ENCODE results near the gene RECQL5.
A peak's percentile ranks its signal among the peaks of the same experiment; 100 is the strongest.

RECQL5 gene

DNA sequence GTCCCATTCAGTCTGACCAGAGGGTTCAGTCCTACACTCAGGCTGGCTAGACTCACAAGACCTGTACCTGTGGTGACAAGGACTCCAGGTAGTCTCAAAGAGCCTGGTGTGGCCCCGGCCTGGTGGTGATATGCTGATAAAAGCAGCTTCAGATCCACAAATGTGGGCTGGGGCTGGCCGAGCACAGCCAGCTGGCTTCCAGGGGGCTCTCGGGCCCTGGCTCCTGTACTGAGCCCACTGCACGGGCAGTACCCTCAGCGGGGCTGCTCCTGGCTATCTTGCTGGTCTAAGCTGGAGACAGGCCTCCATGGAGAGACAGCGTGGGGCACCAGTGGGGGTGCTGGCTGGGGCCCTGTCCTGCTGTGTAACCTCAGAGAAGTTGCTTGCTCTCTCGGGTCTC lies 29.4 kb downstream of the RECQL5 start:
- DNase-seq: no peak
- TF ChIP-seq GATA1 (IDR thresholded peaks at IDR 0.05; ENCODE audit: low read depth, low read length): no peak
- peak; percentile 3 for TF ChIP-seq POLR2A (IDR thresholded peaks at IDR 0.05; ENCODE audit: low read length)

DNA sequence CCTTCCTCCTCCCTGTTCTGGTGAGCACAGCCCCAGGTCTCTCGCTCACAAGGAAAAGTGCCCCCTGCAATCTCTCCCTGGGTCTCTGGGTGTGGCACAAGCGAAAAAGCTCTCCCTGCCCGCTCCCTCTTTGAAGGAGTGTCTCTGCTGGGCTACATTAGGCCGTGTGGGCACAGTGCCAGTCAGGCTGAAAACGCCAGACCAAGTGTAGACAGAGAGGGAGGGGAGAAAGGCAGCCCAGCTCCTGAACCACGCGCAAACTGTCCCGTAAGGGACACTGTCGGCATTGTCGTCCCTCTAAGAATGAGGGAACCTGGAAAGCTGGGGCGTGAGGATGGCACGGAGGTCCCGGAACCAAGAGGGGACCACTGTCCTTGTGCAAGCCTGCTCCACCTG lies 29.8 kb downstream of the RECQL5 start:
- peak; percentile 48 to 57 for DNase-seq
- TF ChIP-seq GATA1 (IDR thresholded peaks at IDR 0.05; ENCODE audit: low read depth, low read length) (no peak), POLR2A (IDR thresholded peaks at IDR 0.05; ENCODE audit: low read length) (peak; percentile 50)

DNA sequence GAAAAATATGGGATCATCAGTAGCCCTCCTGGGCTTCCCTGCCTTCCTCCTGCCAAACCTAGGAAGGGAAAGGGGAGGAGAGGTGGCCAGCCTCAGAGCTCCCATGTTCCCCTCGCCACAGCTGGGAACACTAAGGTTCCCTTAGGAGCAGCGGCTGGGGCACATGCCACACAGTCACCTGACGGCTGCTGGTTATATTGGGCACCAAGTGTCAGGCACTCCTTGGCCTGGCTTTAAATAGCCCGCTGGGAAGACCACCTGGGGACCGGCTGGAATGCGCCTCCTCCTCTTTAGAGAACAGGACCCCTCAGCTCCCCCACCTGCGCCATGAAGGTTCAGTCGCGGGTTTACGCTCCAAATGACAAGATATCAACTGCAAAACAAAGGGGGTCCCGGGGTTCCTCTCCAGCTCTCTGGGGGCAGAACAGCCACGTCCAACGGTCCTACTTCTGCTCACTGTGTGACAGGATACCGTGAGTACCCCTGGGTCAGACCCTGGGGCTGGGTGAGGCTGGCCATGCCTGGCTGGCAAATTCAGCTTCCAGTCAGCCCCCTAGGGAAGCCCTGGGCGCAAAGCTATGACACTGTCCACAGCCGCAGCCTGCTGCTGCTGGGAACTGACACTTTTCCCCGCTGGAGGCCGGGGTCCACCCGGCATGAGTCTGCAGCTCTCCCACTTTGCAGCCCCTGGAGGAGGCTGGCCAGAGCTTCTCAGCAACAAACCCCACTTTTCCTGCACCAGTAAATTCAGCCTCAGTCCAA lies 30.4 kb downstream of the RECQL5 start:
- no peak for DNase-seq
- TF ChIP-seq GATA1 (IDR thresholded peaks at IDR 0.05; ENCODE audit: low read depth, low read length) (no peak), POLR2A (IDR thresholded peaks at IDR 0.05; ENCODE audit: low read length) (no peak)

DNA sequence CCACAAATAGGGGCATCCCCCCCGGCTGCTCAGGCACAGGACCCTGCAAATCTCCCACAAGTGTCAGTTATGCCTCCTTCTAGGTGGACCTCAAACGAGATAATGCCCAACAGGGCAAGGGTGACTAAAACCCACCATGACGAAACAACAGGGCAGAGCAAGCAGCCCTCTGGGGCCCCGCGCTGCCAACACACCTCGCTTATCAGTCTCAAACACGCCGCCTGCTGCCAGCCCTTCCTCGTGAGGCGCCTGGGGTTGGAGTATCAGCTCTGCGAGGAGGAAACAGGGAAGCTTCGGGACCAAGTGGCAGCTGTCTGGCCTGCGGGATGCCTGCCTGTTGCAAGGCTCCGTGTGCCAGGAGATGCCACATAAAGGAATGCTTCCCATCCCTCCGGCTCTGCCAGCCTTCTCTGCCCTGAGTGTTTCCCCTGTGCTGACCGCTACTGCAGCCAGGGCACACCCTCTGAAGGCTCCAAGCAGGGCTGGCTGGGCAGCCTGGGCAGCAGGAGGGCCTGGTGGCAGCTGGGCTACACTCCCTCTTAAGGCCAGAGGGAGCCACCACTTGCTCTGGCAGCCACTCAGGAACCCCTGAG lies 31.2 kb downstream of the RECQL5 start:
- DNase-seq: peak; percentile 95 to 96
- TF ChIP-seq GATA1 (IDR thresholded peaks at IDR 0.05; ENCODE audit: low read depth, low read length) (no peak), POLR2A (IDR thresholded peaks at IDR 0.05; ENCODE audit: low read length) (peak; percentile 98)

DNA sequence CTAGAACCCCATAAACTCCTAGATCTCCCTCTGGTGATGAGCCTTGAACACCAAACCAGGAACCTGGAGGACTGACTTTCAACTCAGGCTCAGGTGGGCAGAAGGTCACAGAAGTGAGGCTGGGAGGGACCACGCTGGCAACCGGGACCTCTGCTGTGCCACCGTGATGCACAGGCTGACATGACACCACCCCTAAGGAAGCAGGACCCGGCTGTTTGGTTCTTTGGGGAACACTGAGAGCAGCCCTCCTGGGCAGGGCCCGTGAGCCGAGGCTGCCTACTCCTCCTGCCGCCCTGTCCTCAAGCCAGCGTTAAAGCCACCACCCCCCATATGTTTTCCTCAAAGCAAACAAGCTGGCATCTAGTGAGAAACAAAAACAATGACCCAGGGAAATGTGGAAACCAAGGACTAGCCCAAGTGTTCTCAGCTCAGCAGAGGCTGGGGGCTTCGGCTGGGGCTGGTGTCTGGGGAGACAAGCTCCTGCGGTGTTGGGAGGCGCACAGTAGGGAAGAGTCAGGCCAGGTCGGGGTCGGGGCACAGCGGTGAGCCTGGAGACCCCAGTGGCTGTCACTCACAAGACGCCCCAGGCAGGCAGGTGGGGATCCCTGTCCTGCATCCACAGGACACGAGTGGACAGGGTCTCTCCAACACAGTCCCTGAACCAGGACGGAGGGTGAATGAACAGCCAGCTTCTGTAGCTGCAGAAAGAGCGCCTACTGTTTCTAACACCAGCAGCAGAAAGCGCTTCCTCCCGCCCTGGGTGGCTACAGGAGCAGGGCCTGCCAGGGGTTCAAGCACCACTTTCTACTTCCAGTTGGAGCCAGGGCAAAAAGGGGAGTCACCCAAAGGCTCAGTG lies 32.0 kb downstream of the RECQL5 start:
- DNase-seq: peak; percentile 45 to 63
- TF ChIP-seq POLR2A (IDR thresholded peaks at IDR 0.05; ENCODE audit: low read length) (no peak), GATA1 (IDR thresholded peaks at IDR 0.05; ENCODE audit: low read depth, low read length) (no peak)

DNA sequence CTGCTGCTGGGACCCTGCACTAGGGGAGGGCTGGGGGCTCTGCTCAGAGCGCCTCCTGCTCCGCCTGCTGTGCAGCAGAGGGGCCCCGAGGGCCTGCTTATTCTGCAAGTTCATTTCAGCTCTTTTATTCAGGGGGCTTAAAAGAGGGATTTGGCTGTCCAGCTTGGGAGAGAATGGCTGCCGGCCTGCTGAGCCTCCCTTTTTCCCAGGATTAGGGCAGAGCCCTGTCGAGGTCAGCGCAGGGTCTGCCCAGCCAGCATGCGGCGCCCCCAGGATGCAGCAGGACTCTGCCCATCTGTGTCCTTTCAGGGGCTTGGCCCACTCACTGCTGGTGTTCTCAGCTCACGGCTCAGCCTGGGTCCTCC lies 32.6 kb downstream of the RECQL5 start:
- TF ChIP-seq GATA1 (IDR thresholded peaks at IDR 0.05; ENCODE audit: low read depth, low read length) (no peak), POLR2A (IDR thresholded peaks at IDR 0.05; ENCODE audit: low read length) (no peak)
- no peak for DNase-seq

DNA sequence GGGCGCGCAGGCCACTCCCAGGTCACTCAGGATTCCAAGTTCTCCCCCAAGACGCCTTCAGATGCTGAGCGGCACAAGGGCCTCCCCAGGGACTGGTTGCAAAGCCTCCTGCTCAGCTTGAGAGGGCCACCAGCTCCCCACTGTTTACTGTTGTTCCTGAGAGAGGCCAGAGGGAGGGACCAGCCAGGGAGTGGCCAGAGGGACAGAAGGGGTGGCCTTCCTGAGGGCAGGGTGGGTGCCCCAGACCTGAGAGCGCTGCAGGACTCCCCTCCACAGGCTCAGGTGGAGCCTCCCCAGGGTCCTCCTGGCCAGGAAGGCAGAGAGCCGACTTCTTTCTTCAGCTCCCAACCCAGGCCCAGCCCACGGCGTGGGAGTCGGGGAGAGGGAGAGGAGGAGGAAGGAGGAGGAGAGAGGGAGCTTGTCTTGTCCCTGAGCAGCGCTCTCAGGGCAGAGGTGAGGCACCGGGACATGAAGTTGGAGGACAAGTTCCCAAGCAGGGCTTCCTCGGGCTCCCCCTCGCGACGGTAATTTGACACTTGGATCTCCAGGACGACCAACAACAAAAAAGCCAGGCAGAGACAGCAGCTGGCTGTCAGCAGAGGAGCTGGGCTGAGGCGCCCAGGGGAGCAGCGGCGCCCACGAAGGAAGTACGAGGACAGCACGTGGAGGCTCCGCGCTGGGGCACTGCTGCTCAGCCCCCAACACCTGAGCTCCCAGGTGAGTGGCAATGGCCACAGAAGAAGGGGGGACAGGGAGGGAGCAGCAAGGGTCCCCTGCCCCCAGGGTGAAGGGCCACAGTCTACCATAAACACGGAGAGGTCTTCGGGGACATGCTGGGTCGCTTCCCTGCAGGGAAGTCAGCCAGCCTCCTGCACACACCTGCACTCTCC lies 33.2 kb downstream of the RECQL5 start:
- peak; percentile 91 to 93 for DNase-seq
- no peak for TF ChIP-seq GATA1 (IDR thresholded peaks at IDR 0.05; ENCODE audit: low read depth, low read length)
- peak; percentile 93 for TF ChIP-seq POLR2A (IDR thresholded peaks at IDR 0.05; ENCODE audit: low read length)

DNA sequence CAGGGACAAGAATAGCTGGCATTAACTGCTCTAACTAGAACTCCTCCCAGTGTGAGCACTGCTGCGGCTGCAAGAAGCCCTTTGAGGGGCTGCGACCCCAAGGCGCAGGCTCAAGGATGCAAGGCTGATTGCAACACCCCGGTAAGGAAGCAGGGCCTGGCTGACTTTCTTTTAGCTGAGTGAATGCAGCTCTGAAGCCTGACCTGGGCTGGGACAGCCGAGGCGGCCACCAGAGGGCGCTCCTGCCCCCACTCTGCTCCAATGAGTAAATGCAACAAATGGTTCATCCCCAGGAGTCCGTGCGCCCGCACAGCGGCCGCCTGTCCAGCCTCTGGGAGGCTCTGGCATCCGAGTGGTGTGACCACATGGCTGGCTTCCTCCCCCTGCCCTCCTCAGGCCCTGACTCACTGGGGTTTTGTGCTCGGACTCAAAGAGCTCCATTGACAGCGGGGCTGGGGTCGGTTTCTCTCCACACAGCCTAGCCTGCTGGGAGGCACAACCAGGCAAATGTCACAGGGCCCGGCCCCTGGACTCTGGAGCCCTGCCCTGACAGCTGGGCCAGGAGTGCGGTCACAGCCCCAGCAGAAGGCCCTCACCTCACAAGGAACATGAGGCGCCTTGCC lies 34.0 kb downstream of the RECQL5 start, which contains the start of gene SMIM5:
Gene SMIM5, plus strand, starts transcription at position 572 of the 623 bp plus-strand sequence. CDS start 6,768 bp downstream, outside the sequence.
- peak; percentile 86 to 93 for DNase-seq
- TF ChIP-seq POLR2A (IDR thresholded peaks at IDR 0.05; ENCODE audit: low read length) (no peak), GATA1 (IDR thresholded peaks at IDR 0.05; ENCODE audit: low read depth, low read length) (no peak)

DNA sequence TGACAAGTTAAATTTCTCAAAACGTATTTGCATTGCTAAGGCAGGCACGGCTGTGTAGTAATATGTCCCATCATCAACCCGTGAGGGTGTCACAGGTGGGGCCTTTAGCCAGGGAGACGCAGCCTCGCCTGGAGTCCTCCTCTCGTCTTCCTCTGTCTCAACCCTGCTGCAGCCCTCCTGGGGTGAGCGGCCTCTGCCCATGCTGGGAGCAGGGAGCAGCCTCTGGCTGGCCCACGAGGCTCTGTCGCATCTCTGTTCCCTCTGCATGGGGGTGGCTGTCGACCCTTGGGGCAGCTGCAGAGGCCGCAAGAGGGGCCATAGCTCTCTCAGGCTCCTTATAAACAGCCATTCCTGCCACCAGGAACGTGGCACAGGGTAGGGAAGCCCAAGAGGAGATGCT lies 34.5 kb downstream of the RECQL5 start:
- no peak for DNase-seq
- TF ChIP-seq POLR2A (IDR thresholded peaks at IDR 0.05; ENCODE audit: low read length) (no peak), GATA1 (IDR thresholded peaks at IDR 0.05; ENCODE audit: low read depth, low read length) (no peak)

DNA sequence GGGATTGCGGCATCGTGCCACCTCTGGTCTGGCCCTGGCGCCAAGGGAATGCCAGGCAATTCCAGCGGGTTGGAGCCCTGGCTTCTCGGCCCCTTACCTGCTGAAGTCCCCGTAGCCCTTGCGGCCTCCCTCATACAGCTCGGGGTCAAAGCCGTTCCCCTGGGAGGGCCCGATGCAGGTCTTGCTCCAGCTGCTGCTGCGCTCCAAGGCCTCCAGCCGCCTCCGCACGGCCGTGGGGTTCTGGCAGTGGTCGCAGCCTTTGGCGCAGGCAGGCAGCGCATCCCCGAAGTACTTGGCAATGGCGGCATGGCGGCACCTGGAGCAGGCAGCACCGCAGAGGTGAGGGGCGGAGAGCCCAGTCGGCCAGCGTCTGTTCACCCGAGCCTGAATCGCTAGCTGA lies 35.6 kb downstream of the RECQL5 start:
- no peak for TF ChIP-seq POLR2A (IDR thresholded peaks at IDR 0.05; ENCODE audit: low read length)
- no peak for TF ChIP-seq GATA1 (IDR thresholded peaks at IDR 0.05; ENCODE audit: low read depth, low read length)
- DNase-seq: no peak

DNA sequence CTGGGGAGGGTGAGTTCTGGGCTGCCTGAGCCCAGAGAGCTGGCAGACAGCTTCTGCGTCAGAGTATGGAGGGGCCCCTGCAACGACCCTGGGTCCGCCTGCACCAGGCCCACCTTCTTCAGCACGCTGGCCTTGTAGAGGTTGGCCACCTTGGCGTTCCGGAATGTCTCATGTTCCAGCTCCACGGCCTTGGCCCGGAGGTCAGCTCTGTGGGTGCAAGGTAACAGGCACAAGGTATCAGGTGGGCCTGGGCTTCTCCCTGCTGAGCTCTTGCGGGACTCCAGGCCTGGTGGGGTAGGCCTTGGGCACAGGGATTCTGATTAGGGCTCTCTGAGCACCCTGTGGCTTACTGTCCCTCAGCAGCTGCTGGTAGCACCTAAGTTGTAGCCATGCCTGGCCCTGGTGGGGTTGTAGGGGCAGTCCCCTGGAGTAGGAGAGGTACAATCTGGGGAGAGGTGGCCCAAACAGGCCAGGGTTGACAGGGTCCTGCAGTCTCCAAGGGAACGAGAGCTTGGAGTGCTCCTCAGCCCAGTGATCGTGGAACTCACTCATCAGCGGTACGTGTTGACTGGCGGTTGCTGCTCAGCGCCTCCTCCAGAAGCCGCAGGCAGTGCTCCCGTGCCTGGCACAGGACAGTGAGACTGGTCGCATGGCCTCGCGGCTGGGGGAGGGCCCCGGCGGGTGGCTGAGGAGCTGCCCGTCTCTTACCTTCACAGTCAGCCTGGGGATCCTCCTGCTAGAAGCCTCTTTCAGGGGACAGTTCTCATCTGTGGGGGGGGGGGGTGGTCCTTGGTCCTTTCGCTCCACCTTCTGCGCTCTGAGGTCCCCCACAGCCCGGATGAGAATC lies 36.7 kb downstream of the RECQL5 start:
- TF ChIP-seq GATA1 (IDR thresholded peaks at IDR 0.05; ENCODE audit: low read depth, low read length) (no peak), POLR2A (IDR thresholded peaks at IDR 0.05; ENCODE audit: low read length) (no peak)
- no peak for DNase-seq

DNA sequence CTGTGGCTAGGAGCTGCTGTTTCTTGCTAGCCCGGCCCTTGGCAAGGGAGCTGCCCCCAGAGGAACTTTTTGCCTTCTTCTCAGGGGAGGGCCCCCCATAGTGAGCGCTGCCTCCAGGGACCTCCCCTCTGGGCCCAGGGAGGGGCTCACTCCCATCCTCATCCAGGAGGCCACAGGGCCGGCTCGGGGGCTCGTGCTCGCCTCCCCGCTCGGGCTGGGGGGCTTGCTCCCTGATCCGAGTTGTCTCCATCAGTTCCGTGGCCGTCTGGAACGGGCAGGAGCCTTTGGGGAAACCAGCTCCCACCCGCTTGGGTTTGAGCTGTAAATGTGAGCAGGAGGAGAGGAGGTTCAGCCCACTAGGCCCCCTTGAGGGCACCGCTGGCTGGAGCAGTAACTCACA lies 37.8 kb downstream of the RECQL5 start:
- no peak for TF ChIP-seq GATA1 (IDR thresholded peaks at IDR 0.05; ENCODE audit: low read depth, low read length)
- no peak for TF ChIP-seq POLR2A (IDR thresholded peaks at IDR 0.05; ENCODE audit: low read length)
- no peak for DNase-seq
